ENCODE measurements around the gene KLHDC7B.

Gene KLHDC7B

DNA sequence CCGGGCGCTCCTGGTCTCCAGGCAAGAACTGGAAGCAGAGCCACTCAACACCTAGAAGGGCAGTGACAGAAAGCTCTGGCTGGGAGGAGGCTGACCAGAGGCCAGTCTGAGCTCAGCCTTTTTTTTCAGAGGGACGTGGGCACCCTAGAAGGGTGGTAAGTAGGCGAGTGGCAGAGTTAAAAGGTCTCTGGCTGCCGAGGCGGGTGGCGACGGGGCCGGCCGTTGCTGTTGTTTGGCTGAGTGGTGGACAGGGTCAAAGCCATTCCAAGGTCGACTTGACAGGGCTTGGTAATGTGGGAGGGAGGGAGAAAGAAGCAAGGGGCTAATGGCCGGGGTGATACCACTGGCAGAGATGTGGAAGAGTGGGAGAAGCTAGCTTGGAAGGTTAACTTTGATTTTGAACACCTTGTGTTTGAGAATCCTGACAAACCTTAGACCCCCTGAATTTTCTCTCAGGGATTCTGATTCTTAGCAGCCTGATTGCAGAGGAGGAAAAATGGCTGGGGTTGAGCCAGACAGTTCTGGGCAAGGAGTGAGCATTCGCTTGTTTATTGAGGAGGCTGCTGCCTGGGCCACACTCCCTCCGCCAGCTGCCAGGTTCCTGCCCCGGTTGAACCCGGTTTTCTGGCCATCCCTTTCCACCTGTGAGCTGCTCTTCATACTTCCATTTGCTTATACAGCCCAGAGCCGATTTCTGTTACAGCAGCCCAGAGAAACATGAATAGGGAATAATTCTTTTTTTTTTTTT is 17.9 kb downstream of the KLHDC7B start:
- peak overlapping the region; percentile 73 for H3K4me3 ChIP-seq (ENCODE audit: low read length)
- TF ChIP-seq, protein P1, sequence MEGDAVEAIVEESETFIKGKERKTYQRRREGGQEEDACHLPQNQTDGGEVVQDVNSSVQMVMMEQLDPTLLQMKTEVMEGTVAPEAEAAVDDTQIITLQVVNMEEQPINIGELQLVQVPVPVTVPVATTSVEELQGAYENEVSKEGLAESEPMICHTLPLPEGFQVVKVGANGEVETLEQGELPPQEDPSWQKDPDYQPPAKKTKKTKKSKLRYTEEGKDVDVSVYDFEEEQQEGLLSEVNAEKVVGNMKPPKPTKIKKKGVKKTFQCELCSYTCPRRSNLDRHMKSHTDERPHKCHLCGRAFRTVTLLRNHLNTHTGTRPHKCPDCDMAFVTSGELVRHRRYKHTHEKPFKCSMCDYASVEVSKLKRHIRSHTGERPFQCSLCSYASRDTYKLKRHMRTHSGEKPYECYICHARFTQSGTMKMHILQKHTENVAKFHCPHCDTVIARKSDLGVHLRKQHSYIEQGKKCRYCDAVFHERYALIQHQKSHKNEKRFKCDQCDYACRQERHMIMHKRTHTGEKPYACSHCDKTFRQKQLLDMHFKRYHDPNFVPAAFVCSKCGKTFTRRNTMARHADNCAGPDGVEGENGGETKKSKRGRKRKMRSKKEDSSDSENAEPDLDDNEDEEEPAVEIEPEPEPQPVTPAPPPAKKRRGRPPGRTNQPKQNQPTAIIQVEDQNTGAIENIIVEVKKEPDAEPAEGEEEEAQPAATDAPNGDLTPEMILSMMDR (conservative IDR thresholded peaks at IDR 0.05; ENCODE audit: low read depth, low read length): no peak
- DNase-seq (ENCODE audit: low read depth): no peak

DNA sequence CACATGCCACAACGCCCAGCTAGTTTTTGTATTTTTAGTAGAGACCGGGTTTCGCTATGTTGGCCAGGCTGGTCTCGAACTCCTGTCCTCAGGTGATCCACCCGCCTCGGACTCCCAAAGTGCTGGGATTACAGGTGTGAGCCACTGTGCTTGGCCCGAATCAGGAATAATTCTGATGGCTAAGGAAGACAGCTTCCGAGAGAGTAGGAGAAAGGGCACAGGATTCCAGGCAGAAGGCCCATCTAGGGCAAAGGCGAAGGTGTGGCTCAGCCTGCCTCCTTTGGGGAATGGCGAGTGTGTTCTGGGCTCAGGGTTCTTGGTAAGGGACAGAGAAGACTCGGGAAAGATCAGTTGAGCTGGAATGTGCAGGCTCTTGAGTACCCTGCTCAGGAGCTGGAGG is 18.6 kb downstream of the KLHDC7B start:
- TF ChIP-seq, protein P1 (conservative IDR thresholded peaks at IDR 0.05; ENCODE audit: low read depth, low read length): no peak
- DNase-seq (ENCODE audit: low read depth): no peak
- H3K4me3 ChIP-seq (ENCODE audit: low read length): no peak overlapping the region

DNA sequence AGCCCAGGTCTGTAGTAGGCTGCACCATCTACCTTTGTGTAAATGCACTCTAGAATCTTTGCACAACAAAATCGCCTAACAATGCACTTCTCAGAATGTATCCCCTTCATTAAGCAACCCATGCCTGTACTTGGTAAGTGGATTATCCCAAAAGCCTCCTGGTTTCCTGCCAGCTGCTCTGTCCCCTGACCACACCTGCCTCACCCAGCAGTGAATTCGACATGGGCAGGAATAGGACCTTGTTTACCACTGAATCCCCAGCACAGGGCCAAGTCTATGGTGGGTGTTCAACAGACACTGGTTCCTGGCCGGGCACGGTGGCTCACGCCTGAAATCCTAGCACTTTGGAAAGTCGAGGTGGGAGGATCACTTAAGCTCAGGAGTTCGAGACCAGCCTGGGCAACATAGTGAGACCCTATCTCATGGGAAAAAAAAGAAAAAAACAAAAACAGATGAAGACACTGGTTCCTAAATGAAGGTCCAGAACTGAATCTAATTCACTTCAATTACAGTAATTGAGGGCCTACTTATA is 22.1 kb downstream of the KLHDC7B start:
- DNase-seq (ENCODE audit: low read depth): no peak
- TF ChIP-seq, protein P1 (conservative IDR thresholded peaks at IDR 0.05; ENCODE audit: low read depth, low read length): no peak
- no peak overlapping the region for H3K4me3 ChIP-seq (ENCODE audit: low read length)

GRCh38 chr22:50568626-50569025 is 22.9 kb downstream of the KLHDC7B start:
- H3K4me3 ChIP-seq (ENCODE audit: low read length): no peak overlapping the region
- DNase-seq (ENCODE audit: low read depth): no peak
- TF ChIP-seq, protein P1 (conservative IDR thresholded peaks at IDR 0.05; ENCODE audit: low read depth, low read length): no peak

DNA sequence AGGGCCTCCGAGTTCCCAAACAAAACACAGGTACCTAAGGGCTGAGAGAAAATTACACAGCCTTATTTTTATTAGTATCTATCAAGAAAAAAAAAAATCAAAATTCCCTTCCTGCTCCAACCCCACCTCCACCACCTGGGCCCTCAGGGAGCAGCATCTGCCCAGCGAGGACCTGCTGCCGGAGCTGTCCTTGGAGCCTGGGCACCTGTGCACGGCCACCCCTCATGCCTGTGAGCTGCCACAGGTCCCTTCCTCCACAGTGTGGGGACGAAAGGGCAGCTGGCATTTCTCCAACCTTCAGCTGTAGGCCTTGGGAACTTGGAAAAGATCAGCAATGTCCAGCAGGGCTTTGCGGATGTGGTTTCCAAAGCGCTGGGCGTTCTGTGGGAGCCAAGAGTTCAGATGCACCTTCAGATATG is 23.4 kb downstream of the KLHDC7B start:
- DNase-seq (ENCODE audit: low read depth): no peak
- H3K4me3 ChIP-seq (ENCODE audit: low read length): no peak overlapping the region
- TF ChIP-seq, protein P1 (conservative IDR thresholded peaks at IDR 0.05; ENCODE audit: low read depth, low read length): no peak

DNA sequence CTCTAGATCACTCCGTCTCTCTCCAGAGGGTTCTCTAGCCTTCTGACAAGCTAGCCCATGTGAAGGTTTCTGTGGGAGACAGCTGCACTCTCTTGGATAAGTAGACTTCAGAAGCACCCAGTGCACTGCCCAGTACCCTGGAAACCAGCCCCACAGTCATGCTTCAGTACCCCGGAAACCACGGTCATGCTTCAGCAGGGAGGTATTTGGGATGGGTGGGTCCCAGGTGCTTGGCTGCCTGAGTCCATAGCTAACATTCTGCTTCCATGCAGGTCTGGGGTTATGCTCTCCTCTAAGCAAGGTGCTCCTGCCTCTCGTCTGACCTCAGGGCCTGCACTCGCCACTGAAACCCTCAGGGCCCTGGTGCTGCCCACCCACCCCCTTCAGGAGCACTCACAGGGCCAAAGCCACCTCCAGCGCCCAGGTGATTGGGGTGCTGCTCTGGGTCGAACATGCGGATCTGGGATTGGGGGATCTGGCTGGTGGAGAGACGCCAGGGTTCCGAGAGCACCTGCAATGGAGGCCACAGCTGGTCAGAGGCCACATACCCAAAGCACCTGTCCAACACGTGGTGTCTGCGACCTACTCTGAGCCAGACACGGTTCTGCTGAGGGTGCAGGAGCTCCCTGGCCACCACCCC is 24.3 kb downstream of the KLHDC7B start:
- TF ChIP-seq, protein P1 (conservative IDR thresholded peaks at IDR 0.05; ENCODE audit: low read depth, low read length): no peak
- H3K4me3 ChIP-seq (ENCODE audit: low read length): no peak overlapping the region
- DNase-seq (ENCODE audit: low read depth): no peak

All from retinal pigment epithelial cell (primary cell).